Measurements from ENCODE around the gene STXBP6.

The STXBP6 gene

GRCh38 chr14:25062022-25062321 is 12.0 kb upstream of the STXBP6 start:
- peak overlapping the region; percentile 58 for H3K4me2 ChIP-seq (ENCODE audit: low read length)
- no peak for TF ChIP-seq CTCF (IDR thresholded peaks at IDR 0.05; ENCODE audit: low read depth, low read length)
- no peak for TF ChIP-seq EZH2phosphoT487 (IDR thresholded peaks at IDR 0.05; ENCODE audit: low read depth)
- peaks cover 34% of the 10 kb centered on the region for H3K4me1 ChIP-seq (ENCODE audit: low read length)
- no peaks in the 10 kb centered on the region for H3K79me2 ChIP-seq (ENCODE audit: low read length)
- peak overlapping the region; percentile 7 for H2AFZ ChIP-seq (ENCODE audit: low read depth, low read length)
- H3K9me3 ChIP-seq (ENCODE audit: insufficient read depth, low read length): no peaks in the 10 kb centered on the region
- no peak overlapping the region for H3K9ac ChIP-seq (ENCODE audit: low read length)
- H3K4me3 ChIP-seq (ENCODE audit: low read length): peak overlapping the region; percentile 14; the same call in 1 of the 2 replicates
- H3K27me3 ChIP-seq (ENCODE audit: low read depth, low read length): no peaks in the 10 kb centered on the region
- H4K20me1 ChIP-seq (ENCODE audit: insufficient read depth, low read length): no peaks in the 10 kb centered on the region
- H3K36me3 ChIP-seq (replicated peaks; ENCODE audit: low read depth, low read length): no peaks in the 10 kb centered on the region
- peak overlapping the region; percentile 58 for H3K27ac ChIP-seq (ENCODE audit: low read length)

GRCh38 chr14:25056688-25057078 is 6.7 kb upstream of the STXBP6 start:
- Histone ChIP-seq H3K36me3 (replicated peaks; ENCODE audit: low read depth, low read length) (no peaks in the 10 kb centered on the region), H2AFZ (ENCODE audit: low read depth, low read length) (no peak overlapping the region), H3K4me1 (ENCODE audit: low read length) (peaks cover 77% of the 10 kb centered on the region), H3K9ac (ENCODE audit: low read length) (0 out of 2 replicates have a peak overlapping the region, but pooled peaks have one; percentile 11), H3K27me3 (ENCODE audit: low read depth, low read length) (no peaks in the 10 kb centered on the region), H3K9me3 (ENCODE audit: insufficient read depth, low read length) (no peaks in the 10 kb centered on the region), H3K27ac (ENCODE audit: low read length) (peak overlapping the region; percentile 81), H3K79me2 (ENCODE audit: low read length) (no peaks in the 10 kb centered on the region), H3K4me2 (ENCODE audit: low read length) (peak overlapping the region; percentile 71), H4K20me1 (ENCODE audit: insufficient read depth, low read length) (no peaks in the 10 kb centered on the region), H3K4me3 (ENCODE audit: low read length) (peak overlapping the region; percentile 57)
- TF ChIP-seq CTCF (IDR thresholded peaks at IDR 0.05; ENCODE audit: low read depth, low read length) (no peak), EZH2phosphoT487 (IDR thresholded peaks at IDR 0.05; ENCODE audit: low read depth) (no peak)

- Histone ChIP-seq H3K27me3 (ENCODE audit: low read depth, low read length) (no peaks in the 10 kb centered on the region), H3K4me1 (ENCODE audit: low read length) (peaks cover 77% of the 10 kb centered on the region), H4K20me1 (ENCODE audit: insufficient read depth, low read length) (no peaks in the 10 kb centered on the region), H3K27ac (ENCODE audit: low read length) (peak overlapping the region; percentile 81), H2AFZ (ENCODE audit: low read depth, low read length) (peak overlapping the region; percentile 72; the same call in 1 of the 2 replicates), H3K79me2 (ENCODE audit: low read length) (no peaks in the 10 kb centered on the region), H3K36me3 (replicated peaks; ENCODE audit: low read depth, low read length) (no peaks in the 10 kb centered on the region), H3K9ac (ENCODE audit: low read length) (peak overlapping the region; percentile 46; the same call in 1 of the 2 replicates), H3K4me3 (ENCODE audit: low read length) (peak overlapping the region; percentile 57), H3K9me3 (ENCODE audit: insufficient read depth, low read length) (no peaks in the 10 kb centered on the region), H3K4me2 (ENCODE audit: low read length) (peak overlapping the region; percentile 71)
- TF ChIP-seq CTCF (IDR thresholded peaks at IDR 0.05; ENCODE audit: low read depth, low read length) (no peak), EZH2phosphoT487 (IDR thresholded peaks at IDR 0.05; ENCODE audit: low read depth) (no peak)
Observed at GRCh38 chr14:25055992-25056687, 6.2 kb upstream of the STXBP6 start.

- H4K20me1 ChIP-seq (ENCODE audit: insufficient read depth, low read length): no peaks in the 10 kb centered on the region
- no peak overlapping the region for H3K9ac ChIP-seq (ENCODE audit: low read length)
- H3K36me3 ChIP-seq (replicated peaks; ENCODE audit: low read depth, low read length): no peaks in the 10 kb centered on the region
- H3K9me3 ChIP-seq (ENCODE audit: insufficient read depth, low read length): no peaks in the 10 kb centered on the region
- no peak overlapping the region for H3K27ac ChIP-seq (ENCODE audit: low read length)
- no peak overlapping the region for H3K4me2 ChIP-seq (ENCODE audit: low read length)
- TF ChIP-seq EZH2phosphoT487 (IDR thresholded peaks at IDR 0.05; ENCODE audit: low read depth): no peak
- no peak for TF ChIP-seq CTCF (IDR thresholded peaks at IDR 0.05; ENCODE audit: low read depth, low read length)
- no peak overlapping the region for H2AFZ ChIP-seq (ENCODE audit: low read depth, low read length)
- H3K79me2 ChIP-seq (ENCODE audit: low read length): no peaks in the 10 kb centered on the region
- peaks cover 79% of the 10 kb centered on the region for H3K4me1 ChIP-seq (ENCODE audit: low read length)
- H3K27me3 ChIP-seq (ENCODE audit: low read depth, low read length): no peaks in the 10 kb centered on the region
- H3K4me3 ChIP-seq (ENCODE audit: low read length): no peak overlapping the region
Observed at GRCh38 chr14:25055005-25055404, 5.1 kb upstream of the STXBP6 start.
